CD14-positive monocyte (primary cell): ENCODE data around the gene ST3GAL4. TPM values are rescaled to one million over a fixed set of nuclear protein-coding genes. Genes with fewer than 3 reads are reported as not detected.

Experiments
- DNase-seq, 3 donors: peaks; one replicate each; pipeline ENCODE4 v3.0.0-alpha.2; 2011 to 2022
- H2AFZ ChIP-seq: 2 replicates; pipeline ENCODE4 v1.6.0; 2012; ENCODE audit warnings: mild to moderate bottlenecking, low read depth, low read length, inconsistent platforms; ENCODE audit not compliant: insufficient read depth, poor library complexity, severe bottlenecking
- H3K27ac ChIP-seq, 2 donors: 1 replicate in 1 of 2; 2 replicates in 1 of 2; pipeline ENCODE4 v1.5.1; 2012 to 2013; ENCODE audit warnings: low read length in 2 of 2, control low read depth in 1 of 2, inconsistent platforms in 1 of 2, low read depth in 1 of 2, mild to moderate bottlenecking in 1 of 2
- H3K27me3 ChIP-seq, 2 donors: one replicate each; pipeline versions ENCODE4 v1.6.0 to v1.6.1; 2011 to 2013; ENCODE audit warnings: low read length in 2 of 2; ENCODE audit not compliant: control insufficient read depth in 2 of 2, insufficient read depth in 2 of 2
- H3K36me3 ChIP-seq, 2 donors: replicated peaks in 1 of 2; 1 replicate in 1 of 2; 2 replicates in 1 of 2; pipeline versions ENCODE4 v1.5.1 to v1.6.1; 2012 to 2013; ENCODE audit warnings: low read length in 2 of 2, control low read depth in 1 of 2, inconsistent platforms in 1 of 2, mild to moderate bottlenecking in 1 of 2; ENCODE audit not compliant: insufficient read depth in 2 of 2, control insufficient read depth in 1 of 2
- H3K4me1 ChIP-seq, 2 donors: 1 replicate in 1 of 2; 2 replicates in 1 of 2; pipeline versions ENCODE4 v1.5.1 to v1.6.1; 2012 to 2013; ENCODE audit warnings: low read length in 2 of 2, control low read depth in 1 of 2, inconsistent platforms in 1 of 2, mild to moderate bottlenecking in 1 of 2, moderate library complexity in 1 of 2; ENCODE audit not compliant: insufficient read depth in 2 of 2, control insufficient read depth in 1 of 2
- H3K4me2 ChIP-seq: replicated peaks from 2 replicates; pipeline ENCODE3; 2012; ENCODE audit warnings: low read length, moderate library complexity, mild to moderate bottlenecking; ENCODE audit not compliant: poor library complexity, severe bottlenecking; ENCODE audit errors: extremely low read depth
- H3K4me3 ChIP-seq, 3 experiments: fragments of 200-600 bp in 1 of 3; sonication (generic) in 1 of 3; replicated peaks in 1 of 3; 1 replicate in 2 of 3; 2 replicates in 1 of 3; pipeline ENCODE4 v1.5.1; 2011 to 2013; ENCODE audit warnings: low read length in 3 of 3, mild to moderate bottlenecking in 3 of 3, control low read depth in 2 of 3, low read depth in 2 of 3, inconsistent platforms in 1 of 3, moderate library complexity in 1 of 3
- H3K79me2 ChIP-seq: 2 replicates; pipeline ENCODE4 v1.6.0; 2012; ENCODE audit warnings: mild to moderate bottlenecking, control low read depth, inconsistent platforms, low read length, moderate library complexity; ENCODE audit not compliant: insufficient read depth
- H3K9ac ChIP-seq: 2 replicates; pipeline ENCODE4 v1.6.0; 2017; ENCODE audit warnings: low read length, mild to moderate bottlenecking; ENCODE audit not compliant: insufficient read depth, poor library complexity, severe bottlenecking
- H3K9me3 ChIP-seq, 2 donors: replicated peaks in 1 of 2; 1 replicate in 1 of 2; 2 replicates in 1 of 2; pipeline versions ENCODE4 v1.5.1 to v1.6.1; 2012 to 2013; ENCODE audit warnings: low read length in 2 of 2, control low read depth in 1 of 2; ENCODE audit not compliant: control insufficient read depth in 1 of 2, insufficient read depth in 1 of 2
- H4K20me1 ChIP-seq: 2 replicates; pipeline ENCODE4 v1.6.0; 2012; ENCODE audit warnings: mild to moderate bottlenecking, low read length, control low read depth, moderate library complexity; ENCODE audit not compliant: insufficient read depth
- H3K27ac Mint-ChIP-seq, 7 donors: one replicate each; pipeline ENCODE4 v1.8.0; 2020; ENCODE audit warnings: mild to moderate bottlenecking in 7 of 7, mixed read lengths in 7 of 7, moderate library complexity in 6 of 7, inconsistent platforms in 2 of 7
- H3K27me3 Mint-ChIP-seq, 3 donors: one replicate each; pipeline ENCODE4 v1.8.0; 2021 to 2022; ENCODE audit warnings: low read depth in 3 of 3, mild to moderate bottlenecking in 3 of 3, mixed read lengths in 3 of 3, moderate library complexity in 3 of 3, inconsistent platforms in 1 of 3
- H3K36me3 Mint-ChIP-seq, 2 donors: one replicate each; pipeline ENCODE4 v1.8.0; 2020; ENCODE audit warnings: mixed read lengths in 2 of 2, inconsistent platforms in 1 of 2, mild to moderate bottlenecking in 1 of 2
- H3K4me1 Mint-ChIP-seq: one replicate; pipeline ENCODE4 v1.8.0; 2020; ENCODE audit warnings: mild to moderate bottlenecking, mixed read lengths
- H3K4me3 Mint-ChIP-seq, 2 donors: one replicate each; pipeline ENCODE4 v1.8.0; 2020; ENCODE audit warnings: mild to moderate bottlenecking in 2 of 2, mixed read lengths in 2 of 2, moderate library complexity in 1 of 2
- H3K9me3 Mint-ChIP-seq, 7 donors: one replicate each; pipeline ENCODE4 v1.8.0; 2020 to 2022; ENCODE audit warnings: mixed read lengths in 7 of 7, mild to moderate bottlenecking in 6 of 7, moderate library complexity in 6 of 7, inconsistent platforms in 2 of 7
- WGBS: methylation state at CpG from one replicate; pipeline ENCODE4 v1.1.5; 2013; ENCODE audit warnings: missing lambda C conversion rate; ENCODE audit not compliant: insufficient coverage; 5-methylcytosine and 5-hydroxymethylcytosine counted together
- intact Hi-C, 2 donors: fragments of 100-400 bp; cut with micrococcal nuclease; formaldehyde crosslinking; loops; one replicate each; pipeline versions ENCODE4 v1.15.0 to v1.15.1; 2023
- polyA plus RNA-seq, 3 donors: library from polyadenylated mRNA; depleted of rRNA in 1 of 3; unstranded in 2 of 3; stranded (reverse) in 1 of 3; fragments of 300-500 nt in 2 of 3; fragments of >200 nt in 1 of 3; fragmentation: Illumina TruSeq in 2 of 3; gene quantifications; 1 replicate in 2 of 3; 2 replicates in 1 of 3; pipeline ENCODE4 v1.2.3, GENCODE V29; 2012 to 2021
- TF ChIP-seq, protein P1 (sequence below): fragments of 200-600 bp; IDR thresholded peaks from one replicate; pipeline ENCODE4 v1.8.0; 2022; ENCODE audit warnings: antibody characterized with exemption, mild to moderate bottlenecking

Gene ST3GAL4
- polyA plus RNA-seq, 3 donors: 7.8 to 14.3 (median 10.1) TPM

GRCh38 chr11:126436209-126436755, 80.8 kb downstream of the ST3GAL4 start:
- Histone ChIP-seq H4K20me1 (no peaks in the 10 kb centered on the region), H3K9me3 (no peaks in the 10 kb centered on the region), H3K27me3 (no peaks in the 10 kb centered on the region), H3K79me2 (no peaks in the 10 kb centered on the region), H3K9ac (no peak overlapping the region), H3K27ac (no peak overlapping the region), H3K4me1 (peaks cover 4% of the 10 kb centered on the region in 2 donors), H2AFZ (no peak overlapping the region), H3K36me3 (no peaks in the 10 kb centered on the region), H3K4me2 (no peak overlapping the region), H3K4me3 (no peak overlapping the region)
- H3K27me3 Mint-ChIP-seq: peaks cover 0 to 3% (median under 1%) of the 10 kb centered on the region in 3 donors
- no peaks in the 10 kb centered on the region for H3K36me3 Mint-ChIP-seq
- peaks cover 5% of the 10 kb centered on the region for H3K4me1 Mint-ChIP-seq
- DNase-seq: no peak
- TF ChIP-seq, protein P1, sequence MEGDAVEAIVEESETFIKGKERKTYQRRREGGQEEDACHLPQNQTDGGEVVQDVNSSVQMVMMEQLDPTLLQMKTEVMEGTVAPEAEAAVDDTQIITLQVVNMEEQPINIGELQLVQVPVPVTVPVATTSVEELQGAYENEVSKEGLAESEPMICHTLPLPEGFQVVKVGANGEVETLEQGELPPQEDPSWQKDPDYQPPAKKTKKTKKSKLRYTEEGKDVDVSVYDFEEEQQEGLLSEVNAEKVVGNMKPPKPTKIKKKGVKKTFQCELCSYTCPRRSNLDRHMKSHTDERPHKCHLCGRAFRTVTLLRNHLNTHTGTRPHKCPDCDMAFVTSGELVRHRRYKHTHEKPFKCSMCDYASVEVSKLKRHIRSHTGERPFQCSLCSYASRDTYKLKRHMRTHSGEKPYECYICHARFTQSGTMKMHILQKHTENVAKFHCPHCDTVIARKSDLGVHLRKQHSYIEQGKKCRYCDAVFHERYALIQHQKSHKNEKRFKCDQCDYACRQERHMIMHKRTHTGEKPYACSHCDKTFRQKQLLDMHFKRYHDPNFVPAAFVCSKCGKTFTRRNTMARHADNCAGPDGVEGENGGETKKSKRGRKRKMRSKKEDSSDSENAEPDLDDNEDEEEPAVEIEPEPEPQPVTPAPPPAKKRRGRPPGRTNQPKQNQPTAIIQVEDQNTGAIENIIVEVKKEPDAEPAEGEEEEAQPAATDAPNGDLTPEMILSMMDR: no peak
- intact Hi-C loops: no loop called here
- H3K9me3 Mint-ChIP-seq: no peaks in the 10 kb centered on the region
- WGBS: 79% methylated on average over 7 of the region's 7 CpGs
- H3K27ac Mint-ChIP-seq: no peak overlapping the region
- no peak overlapping the region for H3K4me3 Mint-ChIP-seq

DNA sequence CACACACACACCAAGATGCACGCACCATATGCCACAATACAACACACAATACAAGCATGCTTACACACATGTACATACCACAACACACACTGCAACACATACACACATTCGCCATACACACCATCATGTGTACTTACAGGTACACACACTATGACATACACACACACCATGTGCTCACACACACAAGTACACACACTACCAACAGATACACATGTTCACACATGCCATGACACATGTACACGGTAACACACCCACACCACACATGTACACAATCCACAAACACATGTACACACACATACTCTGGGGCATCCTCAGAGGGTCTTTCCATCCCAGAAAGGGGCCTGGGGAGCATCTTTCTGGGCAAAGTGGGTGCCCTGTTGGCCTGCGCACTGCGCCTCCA, 82.2 kb downstream of the ST3GAL4 start:
- no peak overlapping the region for H3K27ac Mint-ChIP-seq
- intact Hi-C loops: no loop called here

More for the DNA sequence above, 82.2 kb downstream of the ST3GAL4 start:
- Mint-ChIP-seq H3K27me3 (peaks cover 0 to 2% (median 0%) of the 10 kb centered on the region in 3 donors), H3K4me1 (peaks cover 5% of the 10 kb centered on the region), H3K36me3 (no peaks in the 10 kb centered on the region), H3K4me3 (no peak overlapping the region), H3K9me3 (no peaks in the 10 kb centered on the region)
- no peak overlapping the region for H3K9ac ChIP-seq
- H3K27ac ChIP-seq: no peak overlapping the region
- no peak overlapping the region for H3K4me2 ChIP-seq
- no peaks in the 10 kb centered on the region for H4K20me1 ChIP-seq
- no peak overlapping the region for H2AFZ ChIP-seq
- H3K4me3 ChIP-seq: no peak overlapping the region
- no peaks in the 10 kb centered on the region for H3K9me3 ChIP-seq
- WGBS: 97% methylated on average over 5 of the region's 5 CpGs
- H3K79me2 ChIP-seq: no peaks in the 10 kb centered on the region
- peaks cover 4% of the 10 kb centered on the region in 2 donors for H3K4me1 ChIP-seq
- H3K36me3 ChIP-seq: no peaks in the 10 kb centered on the region
- TF ChIP-seq, protein P1: no peak
- H3K27me3 ChIP-seq: no peaks in the 10 kb centered on the region
- DNase-seq: no peak
